ENCODE data around the gene FRAT2. TPM values are rescaled to one million over a fixed set of nuclear protein-coding genes. Genes with fewer than 3 reads are reported as not detected.

Gene FRAT2
- polyA plus RNA-seq, 3 donors, result 29.4 to 62.4 (median 37.9) TPM

DNA sequence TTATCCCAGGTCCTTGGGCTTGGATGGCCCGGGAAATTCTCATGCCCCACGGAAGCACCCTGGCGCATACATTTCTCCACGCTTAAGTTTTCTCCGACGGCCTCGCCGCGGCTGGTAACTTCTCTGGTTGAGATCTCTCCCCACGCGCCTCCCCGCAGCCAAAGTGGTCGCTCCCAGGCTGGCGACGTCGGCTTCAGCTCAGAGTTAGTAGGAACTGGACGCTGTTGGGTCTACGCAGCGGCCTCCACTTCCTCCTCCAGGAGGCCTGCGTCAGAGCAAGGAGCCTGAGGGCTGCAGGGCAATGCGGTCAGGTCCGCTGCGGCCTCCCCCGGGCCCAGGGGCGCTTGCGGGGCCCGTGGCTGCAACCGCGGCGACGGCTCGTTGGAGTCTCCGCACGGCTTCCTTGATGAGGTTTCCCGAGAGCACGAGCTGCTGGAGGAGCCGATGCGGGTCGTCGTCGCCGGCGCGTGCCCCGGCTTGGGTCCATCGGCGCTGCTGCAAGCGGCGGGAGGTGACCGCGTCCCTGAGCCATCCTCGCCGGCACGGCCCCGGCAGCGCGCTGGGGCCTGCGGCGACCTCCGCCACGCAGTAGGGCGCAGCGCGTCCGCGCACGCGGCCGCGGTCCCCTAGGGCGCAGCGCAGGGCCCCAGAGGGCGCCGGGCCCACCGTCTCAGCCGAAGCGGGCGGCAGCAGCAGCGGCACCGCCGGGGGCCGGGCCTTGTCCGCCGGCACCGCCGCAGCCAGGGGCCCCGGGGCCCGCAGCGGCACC is 744 bp downstream of the FRAT2 start:
- Mint-ChIP-seq H3K36me3 (peaks cover 37 to 49% of the 10 kb centered on the region in 2 donors), H3K27ac (peak overlapping the region; percentile 94 to 99 (median 97)), H3K4me1 (peaks cover 74% of the 10 kb centered on the region), H3K9me3 (peaks cover 0 to 5% (median 2%) of the 10 kb centered on the region in 7 donors), H3K27me3 (ENCODE audit: low read depth in 3 of 3) (peaks cover 0 to 3% (median 2%) of the 10 kb centered on the region in 3 donors), H3K4me3 (peak overlapping the region; percentile 98 to 99)
- H3K9ac ChIP-seq (ENCODE audit: insufficient read depth, low read length, poor library complexity, severe bottlenecking), result peak overlapping the region; percentile 87
- H3K27ac ChIP-seq (ENCODE audit: low read depth in 1 of 2, low read length in 2 of 2), result peak overlapping the region; percentile 70 to 92
- DNase-seq, result peak; percentile 74 to 78 (median 77)
- H2AFZ ChIP-seq (ENCODE audit: insufficient read depth, low read depth, low read length, poor library complexity, severe bottlenecking), result no peak overlapping the region
- peaks cover 61% of the 10 kb centered on the region for H3K79me2 ChIP-seq (ENCODE audit: insufficient read depth, low read length)
- no peaks in the 10 kb centered on the region for H3K9me3 ChIP-seq (replicated peaks in 1 of 2; ENCODE audit: control insufficient read depth in 1 of 2, insufficient read depth in 1 of 2, low read length in 2 of 2)
- TF ChIP-seq, protein P1, sequence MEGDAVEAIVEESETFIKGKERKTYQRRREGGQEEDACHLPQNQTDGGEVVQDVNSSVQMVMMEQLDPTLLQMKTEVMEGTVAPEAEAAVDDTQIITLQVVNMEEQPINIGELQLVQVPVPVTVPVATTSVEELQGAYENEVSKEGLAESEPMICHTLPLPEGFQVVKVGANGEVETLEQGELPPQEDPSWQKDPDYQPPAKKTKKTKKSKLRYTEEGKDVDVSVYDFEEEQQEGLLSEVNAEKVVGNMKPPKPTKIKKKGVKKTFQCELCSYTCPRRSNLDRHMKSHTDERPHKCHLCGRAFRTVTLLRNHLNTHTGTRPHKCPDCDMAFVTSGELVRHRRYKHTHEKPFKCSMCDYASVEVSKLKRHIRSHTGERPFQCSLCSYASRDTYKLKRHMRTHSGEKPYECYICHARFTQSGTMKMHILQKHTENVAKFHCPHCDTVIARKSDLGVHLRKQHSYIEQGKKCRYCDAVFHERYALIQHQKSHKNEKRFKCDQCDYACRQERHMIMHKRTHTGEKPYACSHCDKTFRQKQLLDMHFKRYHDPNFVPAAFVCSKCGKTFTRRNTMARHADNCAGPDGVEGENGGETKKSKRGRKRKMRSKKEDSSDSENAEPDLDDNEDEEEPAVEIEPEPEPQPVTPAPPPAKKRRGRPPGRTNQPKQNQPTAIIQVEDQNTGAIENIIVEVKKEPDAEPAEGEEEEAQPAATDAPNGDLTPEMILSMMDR (IDR thresholded peaks at IDR 0.05), result no peak
- H3K27me3 ChIP-seq (ENCODE audit: control insufficient read depth in 2 of 2, insufficient read depth in 2 of 2, low read length in 2 of 2), result no peaks in the 10 kb centered on the region
- under 1% methylated on average over 89 of the region's 89 CpGs for WGBS (ENCODE audit: insufficient coverage)
- peaks cover 54 to 73% of the 10 kb centered on the region in 2 donors for H3K4me1 ChIP-seq (ENCODE audit: control insufficient read depth in 1 of 2, insufficient read depth in 2 of 2, low read length in 2 of 2)
- H4K20me1 ChIP-seq (ENCODE audit: insufficient read depth, low read length), result peaks cover 52% of the 10 kb centered on the region
- H3K4me2 ChIP-seq (replicated peaks; ENCODE audit: extremely low read depth, low read length, poor library complexity, severe bottlenecking), result peak overlapping the region; percentile 82
- H3K4me3 ChIP-seq (replicated peaks in 1 of 3; ENCODE audit: low read depth in 2 of 3, low read length in 3 of 3), result peak overlapping the region; percentile 87 to 99 (median 90)
- peaks cover 10 to 34% of the 10 kb centered on the region in 2 donors for H3K36me3 ChIP-seq (replicated peaks in 1 of 2; ENCODE audit: control insufficient read depth in 1 of 2, insufficient read depth in 2 of 2, low read length in 2 of 2)
- intact Hi-C loops (cut with micrococcal nuclease), result loop anchor here (2.0 to 10.0 kb wide), 7 partner anchors 13 to 161 kb away; partner anchors contain the start of genes ARHGAP19 (in 2 of the 2), MMS19 (in 1 of the 2), PGAM1 (in 1 of the 2) and UBTD1 (in 1 of the 2)

DNA sequence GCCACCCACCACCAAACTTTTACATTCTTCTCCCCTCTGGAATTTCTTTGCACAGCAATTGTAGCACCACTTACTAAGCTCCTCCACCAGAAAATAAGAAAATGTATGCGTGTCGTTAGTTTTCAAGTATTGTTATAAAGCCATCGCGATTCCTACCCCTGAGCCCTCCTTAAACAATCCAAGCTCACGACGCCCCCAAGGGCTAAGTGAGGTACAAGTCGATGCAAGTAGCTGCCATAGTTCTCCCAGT is 1.3 kb downstream of the FRAT2 start:
- Mint-ChIP-seq H3K4me3 (peak overlapping the region; percentile 98 to 99), H3K9me3 (peaks cover 0 to 5% (median 2%) of the 10 kb centered on the region in 7 donors), H3K36me3 (peaks cover 41 to 54% of the 10 kb centered on the region in 2 donors), H3K27ac (peak overlapping the region; percentile 94 to 99 (median 97)), H3K4me1 (peaks cover 78% of the 10 kb centered on the region), H3K27me3 (ENCODE audit: low read depth in 3 of 3) (peaks cover 0 to 3% (median 2%) of the 10 kb centered on the region in 3 donors)
- H4K20me1 ChIP-seq (ENCODE audit: insufficient read depth, low read length), result peaks cover 57% of the 10 kb centered on the region
- no peaks in the 10 kb centered on the region for H3K9me3 ChIP-seq (replicated peaks in 1 of 2; ENCODE audit: control insufficient read depth in 1 of 2, insufficient read depth in 1 of 2, low read length in 2 of 2)
- peaks cover 66% of the 10 kb centered on the region for H3K79me2 ChIP-seq (ENCODE audit: insufficient read depth, low read length)
- peak overlapping the region; percentile 82 for H3K4me2 ChIP-seq (replicated peaks; ENCODE audit: extremely low read depth, low read length, poor library complexity, severe bottlenecking)
- no peak for DNase-seq
- intact Hi-C loops (cut with micrococcal nuclease), result loop anchor here (2.0 to 10.0 kb wide), 6 partner anchors 34 to 162 kb away; partner anchors contain the start of genes ARHGAP19 (in 2 of the 2), MMS19 (in 1 of the 2), PGAM1 (in 1 of the 2) and UBTD1 (in 1 of the 2)
- H2AFZ ChIP-seq (ENCODE audit: insufficient read depth, low read depth, low read length, poor library complexity, severe bottlenecking), result no peak overlapping the region
- TF ChIP-seq, protein P1 (IDR thresholded peaks at IDR 0.05), result no peak
- H3K27me3 ChIP-seq (ENCODE audit: control insufficient read depth in 2 of 2, insufficient read depth in 2 of 2, low read length in 2 of 2), result no peaks in the 10 kb centered on the region
- H3K36me3 ChIP-seq (replicated peaks in 1 of 2; ENCODE audit: control insufficient read depth in 1 of 2, insufficient read depth in 2 of 2, low read length in 2 of 2), result peaks cover 14 to 39% of the 10 kb centered on the region in 2 donors
- WGBS (ENCODE audit: insufficient coverage), result 0% methylated on average over 3 of the region's 7 CpGs
- H3K4me1 ChIP-seq (ENCODE audit: control insufficient read depth in 1 of 2, insufficient read depth in 2 of 2, low read length in 2 of 2), result peaks cover 58 to 77% of the 10 kb centered on the region in 2 donors
- peak overlapping the region; percentile 70 to 92 for H3K27ac ChIP-seq (ENCODE audit: low read depth in 1 of 2, low read length in 2 of 2)
- peak overlapping the region; percentile 87 for H3K9ac ChIP-seq (ENCODE audit: insufficient read depth, low read length, poor library complexity, severe bottlenecking)
- H3K4me3 ChIP-seq (replicated peaks in 1 of 3; ENCODE audit: low read depth in 2 of 3, low read length in 3 of 3), result peak overlapping the region; percentile 87 to 99 (median 90)
